GM13976 (cell line): ENCODE results near the gene ETS2.
"Not testable (repeated sequence)": the region's sequence is repeated elsewhere in the genome, so short reads cannot be mapped to it uniquely, and the experiment has no call there.

Experiments used
- DNase-seq: peaks from one replicate; pipeline ENCODE4 v3.0.0; 2012; ENCODE audit warnings: low spot score
- CTCF ChIP-seq: IDR thresholded peaks from 2 replicates; pipeline ENCODE4 v1.5.1; 2012; ENCODE audit warnings: borderline replicate concordance, mild to moderate bottlenecking; ENCODE audit not compliant: insufficient read depth; ENCODE audit errors: extremely low read depth, missing control alignments, control extremely low read depth
- in situ Hi-C: fragments of 300-500 bp; cut with MboI; formaldehyde crosslinking; loops from one replicate; pipeline ENCODE4 v1.12.0; 2022; ENCODE audit warnings: low sequenced_read_pairs, mixed read lengths, inconsistent platforms; ENCODE audit not compliant: unreplicated experiment

Gene ETS2

GRCh38 chr21:38840456-38841300 lies 34.9 kb downstream of the ETS2 start:
- no peak for DNase-seq
- in situ Hi-C loops = no loop called here
- no peak for TF ChIP-seq CTCF

DNA sequence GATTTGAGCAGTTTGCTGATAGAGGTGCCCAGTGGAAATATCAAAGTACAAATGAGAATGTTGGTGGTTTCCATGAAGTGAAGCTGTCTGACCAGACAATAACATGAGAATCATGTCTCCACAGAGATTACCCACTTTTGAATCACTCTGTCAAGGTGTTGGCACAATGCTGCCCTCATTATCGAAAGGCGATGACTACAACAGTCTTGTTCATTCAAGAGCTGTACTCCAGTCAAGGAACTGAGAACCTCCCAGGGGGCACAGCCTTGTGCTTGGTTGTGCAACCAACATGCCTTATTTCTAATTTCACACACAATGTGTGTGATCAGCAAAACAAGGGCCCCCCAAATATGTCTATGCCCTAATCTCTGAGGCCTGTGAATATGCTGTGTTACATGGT lies 35.7 kb downstream of the ETS2 start:
- no peak for TF ChIP-seq CTCF
- no peak for DNase-seq
- in situ Hi-C loops = no loop called here

GRCh38 chr21:38842079-38842478 lies 36.4 kb downstream of the ETS2 start:
- no peak for TF ChIP-seq CTCF
- in situ Hi-C loops = no loop called here
- no peak for DNase-seq

DNA sequence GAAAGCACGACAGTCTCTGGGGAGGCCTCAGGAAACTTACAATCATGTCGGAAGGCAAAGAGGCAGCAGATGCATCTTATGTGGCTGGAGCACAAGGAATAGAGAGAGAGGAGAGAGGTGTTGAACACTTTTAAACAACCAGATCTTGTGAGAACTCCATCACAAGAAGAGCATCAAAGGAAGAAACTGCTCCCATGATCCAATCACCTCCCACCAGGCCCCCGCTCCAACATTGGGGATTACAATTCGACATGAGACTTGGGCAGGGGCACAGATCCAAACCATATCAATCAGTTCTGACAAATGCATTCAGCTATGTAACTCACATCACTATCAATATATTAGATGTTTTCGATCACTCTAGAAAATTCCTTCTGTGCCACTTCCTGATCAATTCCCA lies 37.6 kb downstream of the ETS2 start:
- in situ Hi-C loops = no loop called here
- no peak for TF ChIP-seq CTCF

GRCh38 chr21:38843806-38844503 lies 38.2 kb downstream of the ETS2 start:
- DNase-seq = no peak
- no peak for TF ChIP-seq CTCF
- in situ Hi-C loops = no loop called here

More for the DNA sequence above, 37.6 kb downstream of the ETS2 start:
- no peak for DNase-seq

- in situ Hi-C loops, DNase-seq: not testable (repeated sequence)
These were observed 39.6 kb downstream of the ETS2 start for GRCh38 chr21:38845374-38845773.

DNA sequence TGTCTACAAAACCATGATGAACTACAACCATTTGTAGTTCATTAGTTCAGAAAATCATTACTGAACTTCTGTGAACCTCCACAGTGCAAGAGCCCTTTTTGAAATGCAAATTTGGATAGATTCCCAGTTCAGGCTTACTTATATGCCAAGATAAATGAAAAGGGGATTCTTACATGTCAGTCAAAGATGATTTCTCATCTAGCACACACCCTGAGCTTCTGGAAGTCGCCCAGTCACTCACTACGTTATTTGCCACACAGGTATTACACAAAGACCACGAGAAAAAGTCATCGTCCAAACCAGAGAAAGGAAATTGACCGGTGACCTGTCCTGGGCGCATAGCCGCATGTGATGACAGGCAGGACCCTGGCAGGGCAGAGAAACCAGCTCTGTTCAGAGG lies 41.8 kb downstream of the ETS2 start:
- in situ Hi-C loops = no loop called here
- no peak for DNase-seq
- no peak for TF ChIP-seq CTCF
